HepG2 (cell line): Measurements from ENCODE around the gene DNAJC18.

Experiments used
- CBFB ChIP-seq: sonication (generic); formaldehyde crosslinking; IDR thresholded peaks from 2 replicates; pipeline ENCODE4 v1.4.0; 2020; ENCODE audit warnings: missing genetic modification reagents
- CTCF ChIP-seq: sonication (generic); formaldehyde crosslinking; IDR thresholded peaks from 2 replicates; pipeline ENCODE4 v1.5.0; 2020; ENCODE audit warnings: mild to moderate bottlenecking, missing genetic modification reagents, moderate library complexity
- HNF4A ChIP-seq: sonication (generic); formaldehyde crosslinking; IDR thresholded peaks from 2 replicates; pipeline ENCODE4 v1.4.0; 2020; ENCODE audit warnings: missing genetic modification reagents
- HNRNPH1 ChIP-seq: fragments of 200-400 bp; formaldehyde crosslinking; optimal IDR thresholded peaks from 2 replicates; pipeline ENCODE3; 2017; ENCODE audit warnings: mild to moderate bottlenecking, low read depth, low read length
- KLF6 ChIP-seq: IDR thresholded peaks from 2 replicates; pipeline ENCODE4 v1.8.0; 2016; ENCODE audit warnings: missing biosample characterization, missing genetic modification reagents
- MEF2D ChIP-seq: sonication (generic); formaldehyde crosslinking; IDR thresholded peaks from 2 replicates; pipeline ENCODE4 v1.5.1; 2020; ENCODE audit warnings: mild to moderate bottlenecking, missing genetic modification reagents
- PHF21A ChIP-seq: sonication (generic); formaldehyde crosslinking; IDR thresholded peaks from 2 replicates; pipeline ENCODE4 v1.5.0; 2020; ENCODE audit warnings: mild to moderate bottlenecking, missing genetic modification reagents
- TP53 ChIP-seq: sonication (generic); formaldehyde crosslinking; conservative IDR thresholded peaks from 2 replicates; pipeline ENCODE4 v1.4.0; 2020; ENCODE audit warnings: missing genetic modification reagents
- XRCC5 ChIP-seq: fragments of 200-400 bp; formaldehyde crosslinking; optimal IDR thresholded peaks from 2 replicates; pipeline ENCODE3; 2017; ENCODE audit warnings: mild to moderate bottlenecking, low read length
- ZZZ3 ChIP-seq: sonication (generic); formaldehyde crosslinking; IDR thresholded peaks from 2 replicates; pipeline ENCODE4 v1.4.0; 2020; ENCODE audit warnings: missing genetic modification reagents, mild to moderate bottlenecking, borderline replicate concordance

- TF ChIP-seq HNRNPH1 (no peak), ZZZ3 (CRISPR knock-in tag) (no peak), PHF21A (CRISPR knock-in tag) (no peak), MEF2D (CRISPR knock-in tag) (no peak), HNF4A (CRISPR knock-in tag) (no peak), KLF6 (CRISPR knock-in tag) (no peak), TP53 (CRISPR knock-in tag) (no peak), CTCF (CRISPR knock-in tag) (no peak), XRCC5 (no peak), CBFB (CRISPR knock-in tag) (no peak)
These were observed 17.5 kb upstream of the DNAJC18 start for GRCh38 chr5:139456776-139457175.
